NT2/D1 (cell line): ENCODE data around the gene PIK3IP1.

Experiments used
- DNase-seq: peaks from one replicate; pipeline ENCODE4 v3.0.0-alpha.2; 2011; ENCODE audit warnings: low read depth, low spot score
- H3K27me3 ChIP-seq: 2 replicates; pipeline ENCODE4 v1.6.0; 2011; ENCODE audit warnings: mild to moderate bottlenecking; ENCODE audit not compliant: insufficient read length, insufficient read depth
- H3K36me3 ChIP-seq: 2 replicates; pipeline ENCODE4 v1.6.1; 2011; ENCODE audit warnings: mild to moderate bottlenecking, low read length, mixed read lengths; ENCODE audit not compliant: insufficient read depth, insufficient read length
- H3K4me1 ChIP-seq: 2 replicates; pipeline ENCODE4 v1.5.1; 2011; ENCODE audit not compliant: insufficient read depth, insufficient read length
- H3K4me3 ChIP-seq: 2 replicates; pipeline ENCODE4 v1.5.1; 2011; ENCODE audit warnings: low read depth; ENCODE audit not compliant: insufficient read length
- H3K9ac ChIP-seq: 2 replicates; pipeline ENCODE4 v1.6.0; 2011; ENCODE audit warnings: low read depth; ENCODE audit not compliant: insufficient read length
- H3K9me3 ChIP-seq: 2 replicates; pipeline ENCODE4 v1.5.1; 2011; ENCODE audit warnings: mild to moderate bottlenecking, low read length; ENCODE audit not compliant: insufficient read depth
- SUZ12 ChIP-seq: IDR thresholded peaks from 2 replicates; pipeline ENCODE4 v1.6.1; 2011; ENCODE audit not compliant: insufficient read length, insufficient read depth; ENCODE audit errors: extremely low read depth
- YY1 ChIP-seq: IDR thresholded peaks from 2 replicates; pipeline ENCODE4 v1.6.1; 2011; ENCODE audit not compliant: insufficient read length, insufficient read depth
- ZNF274 ChIP-seq: IDR thresholded peaks from 2 replicates; pipeline ENCODE4 v1.6.1; 2011; ENCODE audit warnings: mild to moderate bottlenecking, low read depth, low read length

Gene PIK3IP1, protein sequence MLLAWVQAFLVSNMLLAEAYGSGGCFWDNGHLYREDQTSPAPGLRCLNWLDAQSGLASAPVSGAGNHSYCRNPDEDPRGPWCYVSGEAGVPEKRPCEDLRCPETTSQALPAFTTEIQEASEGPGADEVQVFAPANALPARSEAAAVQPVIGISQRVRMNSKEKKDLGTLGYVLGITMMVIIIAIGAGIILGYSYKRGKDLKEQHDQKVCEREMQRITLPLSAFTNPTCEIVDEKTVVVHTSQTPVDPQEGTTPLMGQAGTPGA

GRCh38 chr22:31292236-31292989 is at the start of gene PIK3IP1:
PIK3IP1 (minus strand) TSS chr22:31292488; CDS start chr22:31292344, 144 bp downstream.
- H3K4me3 ChIP-seq, result peak within 1 kb of the TSS; percentile 17
- peak within 1 kb of the TSS; percentile 62 for H3K9ac ChIP-seq
- H3K9me3 ChIP-seq, result no peaks in the 10 kb centered on the region
- H3K36me3 ChIP-seq, result no peaks in the 10 kb centered on the region
- DNase-seq, result peak; percentile 86
- TF ChIP-seq YY1, result no peak
- no peak for TF ChIP-seq SUZ12
- no peak for TF ChIP-seq ZNF274
- H3K27me3 ChIP-seq, result peaks cover 32% of the 10 kb centered on the region
- H3K4me1 ChIP-seq, result no peaks in the 10 kb centered on the region

GRCh38 chr22:31341386-31342088 is 49.2 kb upstream of the PIK3IP1 start:
- DNase-seq, result no peak
- Histone ChIP-seq H3K36me3 (peaks cover 83% of the 10 kb centered on the region), H3K27me3 (no peaks in the 10 kb centered on the region), H3K9ac (peak overlapping the region; percentile 32), H3K9me3 (no peaks in the 10 kb centered on the region), H3K4me1 (peaks cover 24% of the 10 kb centered on the region), H3K4me3 (no peak overlapping the region)
- TF ChIP-seq YY1 (no peak), SUZ12 (no peak), ZNF274 (no peak)

- H3K27me3 ChIP-seq, result no peaks in the 10 kb centered on the region
- peaks cover 24% of the 10 kb centered on the region for H3K4me1 ChIP-seq
- DNase-seq, result no peak
- H3K9me3 ChIP-seq, result no peaks in the 10 kb centered on the region
- no peak overlapping the region for H3K9ac ChIP-seq
- no peak for TF ChIP-seq SUZ12
- TF ChIP-seq ZNF274, result no peak
- no peak for TF ChIP-seq YY1
- no peak overlapping the region for H3K4me3 ChIP-seq
- peaks cover 85% of the 10 kb centered on the region for H3K36me3 ChIP-seq
Measured at GRCh38 chr22:31340765-31341247, 48.5 kb upstream of the PIK3IP1 start.

GRCh38 chr22:31340360-31340759 is 48.1 kb upstream of the PIK3IP1 start:
- Histone ChIP-seq H3K9ac (peak overlapping the region; percentile 10), H3K4me1 (peaks cover 24% of the 10 kb centered on the region), H3K36me3 (peaks cover 87% of the 10 kb centered on the region), H3K4me3 (no peak overlapping the region), H3K27me3 (no peaks in the 10 kb centered on the region), H3K9me3 (no peaks in the 10 kb centered on the region)
- no peak for TF ChIP-seq SUZ12
- no peak for TF ChIP-seq ZNF274
- no peak for DNase-seq

DNA sequence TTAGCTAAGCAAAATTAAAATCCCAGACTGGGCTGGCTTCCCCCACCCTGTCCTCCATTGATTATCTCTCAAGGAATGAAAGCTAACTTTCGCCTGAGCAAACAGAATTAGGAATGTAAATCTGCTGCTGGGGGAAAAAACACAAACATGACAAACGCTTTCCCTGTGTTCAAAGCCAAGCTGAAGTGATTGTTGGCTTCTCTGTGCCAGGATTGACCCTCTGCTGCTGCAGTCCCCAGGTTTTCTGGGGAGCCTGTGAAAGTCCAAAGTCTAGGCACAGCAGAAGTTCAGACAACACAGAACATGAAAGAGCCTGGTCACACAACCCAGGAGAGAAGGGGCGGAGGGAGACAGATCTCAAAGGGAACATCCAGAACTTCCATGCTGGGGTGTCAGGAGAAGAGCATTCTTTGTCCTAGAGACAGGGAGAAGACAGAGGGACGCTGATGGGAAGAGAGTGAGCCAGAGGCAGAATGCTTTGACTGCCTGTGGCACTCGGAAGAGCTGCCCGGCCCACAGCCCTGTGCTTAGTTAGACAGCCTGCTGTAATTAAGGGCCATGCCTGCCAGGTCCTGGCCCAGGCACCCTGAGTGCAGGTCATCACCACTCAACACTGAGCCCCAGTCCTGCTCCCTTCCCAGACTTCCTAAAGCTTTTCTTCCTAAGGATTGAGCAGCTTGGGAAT is 47.0 kb upstream of the PIK3IP1 start:
- DNase-seq, result no peak
- Histone ChIP-seq H3K36me3 (peaks cover 87% of the 10 kb centered on the region), H3K9ac (no peak overlapping the region), H3K27me3 (no peaks in the 10 kb centered on the region), H3K4me1 (peaks cover 14% of the 10 kb centered on the region), H3K9me3 (no peaks in the 10 kb centered on the region), H3K4me3 (no peak overlapping the region)
- TF ChIP-seq SUZ12, result no peak
- no peak for TF ChIP-seq ZNF274
- TF ChIP-seq YY1, result no peak

- Histone ChIP-seq H3K36me3 (peaks cover 87% of the 10 kb centered on the region), H3K27me3 (no peaks in the 10 kb centered on the region), H3K9me3 (no peaks in the 10 kb centered on the region), H3K4me1 (peaks cover 12% of the 10 kb centered on the region), H3K4me3 (no peak overlapping the region), H3K9ac (no peak overlapping the region)
- TF ChIP-seq SUZ12 (no peak), ZNF274 (no peak), YY1 (no peak)
- no peak for DNase-seq
Measured at GRCh38 chr22:31337178-31337577, 44.9 kb upstream of the PIK3IP1 start.

DNA sequence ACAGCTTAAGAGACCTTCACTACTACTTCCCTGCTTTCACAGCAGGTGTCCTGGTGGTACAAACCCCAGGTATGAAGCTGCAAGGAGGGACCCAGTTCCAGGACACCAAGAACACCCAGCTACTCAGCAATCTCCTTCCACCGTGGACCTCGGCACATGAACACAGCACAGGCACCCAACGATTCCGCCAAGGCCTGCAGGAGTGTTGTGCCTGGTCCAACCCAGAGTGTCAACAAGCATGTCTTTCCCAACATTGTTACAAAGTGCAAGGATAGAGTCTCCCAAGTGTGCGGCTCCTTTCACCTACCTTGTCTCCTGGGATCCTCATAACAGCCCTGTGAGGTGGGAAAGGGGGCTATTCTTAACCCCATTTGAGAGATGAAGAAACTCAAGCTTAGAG is 42.0 kb upstream of the PIK3IP1 start:
- Histone ChIP-seq H3K4me1 (no peaks in the 10 kb centered on the region), H3K4me3 (no peak overlapping the region), H3K36me3 (peaks cover 76% of the 10 kb centered on the region), H3K27me3 (no peaks in the 10 kb centered on the region), H3K9me3 (no peaks in the 10 kb centered on the region), H3K9ac (no peak overlapping the region)
- no peak for DNase-seq
- no peak for TF ChIP-seq SUZ12
- TF ChIP-seq YY1, result no peak
- TF ChIP-seq ZNF274, result no peak
